HEK293 (cell line): ENCODE data around the gene PNPLA2.

Experiments
- CTCF ChIP-seq: fragments of 450-650 bp; formaldehyde crosslinking; IDR thresholded peaks from 2 replicates; pipeline ENCODE4 v1.5.1; 2016; ENCODE audit warnings: missing biosample characterization, missing genetic modification characterization
- SETDB1 ChIP-seq: IDR thresholded peaks from one replicate; pipeline ENCODE4 v1.6.1; 2017; ENCODE audit warnings: mild to moderate bottlenecking, low read length, moderate library complexity, mixed read lengths; ENCODE audit not compliant: insufficient read length
- ZEB2 ChIP-seq: fragments of 450-650 bp; formaldehyde crosslinking; IDR thresholded peaks from 2 replicates; pipeline ENCODE4 v1.5.1; 2016; ENCODE audit warnings: missing biosample characterization, missing genetic modification characterization
- ZFP41 ChIP-seq: fragments of 450-650 bp; formaldehyde crosslinking; IDR thresholded peaks from 2 replicates; pipeline ENCODE4 v1.5.1; 2016; ENCODE audit warnings: missing biosample characterization, missing genetic modification characterization, borderline replicate concordance
- ZNF280C ChIP-seq: fragments of 450-650 bp; formaldehyde crosslinking; IDR thresholded peaks from 2 replicates; pipeline ENCODE4 v1.5.1; 2016; ENCODE audit warnings: missing biosample characterization, missing genetic modification characterization
- ZNF518A ChIP-seq: fragments of 450-650 bp; formaldehyde crosslinking; conservative IDR thresholded peaks from 2 replicates; pipeline ENCODE4 v1.5.1; 2016; ENCODE audit warnings: low read depth, missing biosample characterization, missing genetic modification characterization
- ZNF600 ChIP-seq: fragments of 450-650 bp; formaldehyde crosslinking; IDR thresholded peaks from 2 replicates; pipeline ENCODE4 v1.5.1; 2016; ENCODE audit warnings: missing biosample characterization, missing genetic modification characterization
- ZNF76 ChIP-seq: fragments of 450-650 bp; formaldehyde crosslinking; IDR thresholded peaks from 2 replicates; pipeline ENCODE4; 2016; ENCODE audit warnings: low read depth, missing biosample characterization, missing genetic modification characterization, borderline replicate concordance
- ZNF791 ChIP-seq: fragments of 450-650 bp; formaldehyde crosslinking; IDR thresholded peaks from 2 replicates; pipeline ENCODE4 v1.5.1; 2016; ENCODE audit warnings: missing biosample characterization, missing genetic modification characterization
- ZSCAN4 ChIP-seq: fragments of 450-650 bp; formaldehyde crosslinking; IDR thresholded peaks from 2 replicates; pipeline ENCODE4 v1.5.1; 2017; ENCODE audit warnings: missing biosample characterization, missing genetic modification characterization
- ZXDB ChIP-seq: fragments of 450-650 bp; formaldehyde crosslinking; IDR thresholded peaks from 2 replicates; pipeline ENCODE4 v1.5.1; 2016; ENCODE audit warnings: missing biosample characterization, missing genetic modification characterization

GRCh38 chr11:831118-831864 lies 12.6 kb downstream of the PNPLA2 start:
- TF ChIP-seq ZNF791 (tag by site-specific recombination) (no peak), ZNF600 (peak; percentile 39; the same call in 1 of the 2 replicates), ZNF76 (tag by site-specific recombination) (no peak), ZXDB (tag by site-specific recombination) (no peak), ZEB2 (tag by site-specific recombination) (no peak), ZFP41 (tag by site-specific recombination) (no peak), CTCF (tag by site-specific recombination) (no peak), ZSCAN4 (no peak), ZNF280C (tag by site-specific recombination) (no peak), SETDB1 (no peak), ZNF518A (tag by site-specific recombination) (no peak)
